WTC11 (cell line): ENCODE measurements around the gene BUD31. TPM values are rescaled to one million over a fixed set of nuclear protein-coding genes. Genes with fewer than 3 reads are reported as not detected.

Experiments used
- ARID4B ChIP-seq: sonication (generic); formaldehyde crosslinking; IDR thresholded peaks from 2 replicates; pipeline ENCODE4 v1.8.0; 2023; ENCODE audit warnings: missing genetic modification reagents, mild to moderate bottlenecking, borderline replicate concordance
- ATF1 ChIP-seq: sonication (generic); formaldehyde crosslinking; IDR thresholded peaks from 2 replicates; pipeline ENCODE4 v1.8.1; 2023; ENCODE audit warnings: mild to moderate bottlenecking, moderate library complexity, missing genetic modification reagents
- ATF6 ChIP-seq: sonication (generic); formaldehyde crosslinking; IDR thresholded peaks from 2 replicates; pipeline ENCODE4 v1.8.1; 2023; ENCODE audit warnings: mild to moderate bottlenecking, missing genetic modification reagents
- CBFB ChIP-seq: sonication (generic); formaldehyde crosslinking; IDR thresholded peaks from 2 replicates; pipeline ENCODE4 v1.8.1; 2022; ENCODE audit warnings: mild to moderate bottlenecking, low read depth, missing genetic modification reagents
- CREM ChIP-seq: sonication (generic); formaldehyde crosslinking; IDR thresholded peaks from 2 replicates; pipeline ENCODE4 v1.8.1; 2022; ENCODE audit warnings: mild to moderate bottlenecking, missing genetic modification reagents, moderate library complexity
- ELF4 ChIP-seq: sonication (generic); formaldehyde crosslinking; IDR thresholded peaks from 2 replicates; pipeline ENCODE4 v1.8.1; 2022; ENCODE audit warnings: low read depth, mild to moderate bottlenecking, moderate library complexity, missing genetic modification reagents
- EMX1 ChIP-seq: fragments of 250-450 bp; sonication (Bioruptor Pico); IDR thresholded peaks from 2 replicates; pipeline ENCODE4 v1.8.0; 2021; ENCODE audit warnings: mild to moderate bottlenecking
- FOXK1 ChIP-seq: sonication (generic); formaldehyde crosslinking; IDR thresholded peaks from 2 replicates; pipeline ENCODE4 v1.8.0; 2022; ENCODE audit warnings: mild to moderate bottlenecking, moderate library complexity, missing genetic modification reagents
- FOXP1 ChIP-seq: sonication (generic); formaldehyde crosslinking; IDR thresholded peaks from 2 replicates; pipeline ENCODE4 v1.8.0; 2022; ENCODE audit warnings: missing genetic modification reagents, mild to moderate bottlenecking, moderate library complexity, borderline replicate concordance
- GABPB1 ChIP-seq: sonication (generic); formaldehyde crosslinking; IDR thresholded peaks from 2 replicates; pipeline ENCODE4 v1.8.1; 2023; ENCODE audit warnings: mild to moderate bottlenecking, missing genetic modification reagents
- GTF2I ChIP-seq: fragments of 250-450 bp; sonication (Bioruptor Pico); conservative IDR thresholded peaks from 2 replicates; pipeline ENCODE4 v1.4.0; 2021; ENCODE audit warnings: mild to moderate bottlenecking
- IRF1 ChIP-seq: sonication (generic); formaldehyde crosslinking; IDR thresholded peaks from 2 replicates; pipeline ENCODE4 v1.8.0; 2023; ENCODE audit warnings: missing genetic modification reagents
- IRF2 ChIP-seq: sonication (generic); formaldehyde crosslinking; IDR thresholded peaks from 2 replicates; pipeline ENCODE4 v1.8.0; 2022; ENCODE audit warnings: low read depth, missing genetic modification reagents, borderline replicate concordance
- JAZF1 ChIP-seq: fragments of 250-450 bp; sonication (Bioruptor Pico); IDR thresholded peaks from 2 replicates; pipeline ENCODE4 v1.9.0; 2021; ENCODE audit warnings: moderate library complexity, mild to moderate bottlenecking, inconsistent platforms
- JUN ChIP-seq: sonication (generic); formaldehyde crosslinking; IDR thresholded peaks from 2 replicates; pipeline ENCODE4 v1.8.0; 2023; ENCODE audit warnings: mild to moderate bottlenecking, missing genetic modification reagents
- MLX ChIP-seq: sonication (generic); formaldehyde crosslinking; IDR thresholded peaks from 2 replicates; pipeline ENCODE4 v1.8.1; 2023; ENCODE audit warnings: mild to moderate bottlenecking, missing genetic modification reagents, moderate library complexity
- MXD4 ChIP-seq: fragments of 250-450 bp; sonication (Bioruptor Pico); IDR thresholded peaks from 2 replicates; pipeline ENCODE4 v1.8.0; 2021; ENCODE audit warnings: mild to moderate bottlenecking, moderate library complexity, borderline replicate concordance
- SMAD3 ChIP-seq: sonication (generic); formaldehyde crosslinking; IDR thresholded peaks from 2 replicates; pipeline ENCODE4 v1.8.0; 2022; ENCODE audit warnings: missing genetic modification reagents, mild to moderate bottlenecking, borderline replicate concordance
- STAT6 ChIP-seq: sonication (generic); formaldehyde crosslinking; conservative IDR thresholded peaks from 2 replicates; pipeline ENCODE4 v1.8.1; 2023; ENCODE audit warnings: mild to moderate bottlenecking, low read depth, missing genetic modification reagents, moderate library complexity
- TP53 ChIP-seq: sonication (generic); formaldehyde crosslinking; IDR thresholded peaks from 2 replicates; pipeline ENCODE4 v1.8.1; 2023; ENCODE audit warnings: mild to moderate bottlenecking, missing genetic modification reagents
- ZBTB43 ChIP-seq: sonication (generic); formaldehyde crosslinking; IDR thresholded peaks from 2 replicates; pipeline ENCODE4 v1.8.1; 2023; ENCODE audit warnings: mild to moderate bottlenecking, missing genetic modification reagents
- ZNF138 ChIP-seq: sonication (generic); formaldehyde crosslinking; conservative IDR thresholded peaks from 2 replicates; pipeline ENCODE4 v1.8.1; 2022; ENCODE audit warnings: mild to moderate bottlenecking, moderate library complexity, missing genetic modification reagents
- ZNF219 ChIP-seq: sonication (generic); formaldehyde crosslinking; IDR thresholded peaks from 2 replicates; pipeline ENCODE4 v1.8.0; 2023; ENCODE audit warnings: missing genetic modification reagents, mild to moderate bottlenecking, borderline replicate concordance
- ZNF232 ChIP-seq: sonication (generic); formaldehyde crosslinking; IDR thresholded peaks from 2 replicates; pipeline ENCODE4 v1.8.0; 2022; ENCODE audit warnings: mild to moderate bottlenecking, missing genetic modification reagents
- ZNF317 ChIP-seq: sonication (generic); formaldehyde crosslinking; IDR thresholded peaks from 2 replicates; pipeline ENCODE4 v1.8.1; 2023; ENCODE audit warnings: low read depth, mild to moderate bottlenecking, moderate library complexity, missing genetic modification reagents, borderline replicate concordance
- total RNA-seq: library from RNA; stranded (reverse); gene quantifications from 3 replicates; pipeline ENCODE4 v1.2.3, GENCODE V29; 2021
- TF ChIP-seq, protein P1 (sequence below): sonication (generic); formaldehyde crosslinking; IDR thresholded peaks from 2 replicates; pipeline ENCODE4 v1.8.0; 2022; ENCODE audit warnings: mild to moderate bottlenecking, missing genetic modification reagents

Gene BUD31
- total RNA-seq, 1 experiment from 2014 or later, result 98.7 TPM

DNA sequence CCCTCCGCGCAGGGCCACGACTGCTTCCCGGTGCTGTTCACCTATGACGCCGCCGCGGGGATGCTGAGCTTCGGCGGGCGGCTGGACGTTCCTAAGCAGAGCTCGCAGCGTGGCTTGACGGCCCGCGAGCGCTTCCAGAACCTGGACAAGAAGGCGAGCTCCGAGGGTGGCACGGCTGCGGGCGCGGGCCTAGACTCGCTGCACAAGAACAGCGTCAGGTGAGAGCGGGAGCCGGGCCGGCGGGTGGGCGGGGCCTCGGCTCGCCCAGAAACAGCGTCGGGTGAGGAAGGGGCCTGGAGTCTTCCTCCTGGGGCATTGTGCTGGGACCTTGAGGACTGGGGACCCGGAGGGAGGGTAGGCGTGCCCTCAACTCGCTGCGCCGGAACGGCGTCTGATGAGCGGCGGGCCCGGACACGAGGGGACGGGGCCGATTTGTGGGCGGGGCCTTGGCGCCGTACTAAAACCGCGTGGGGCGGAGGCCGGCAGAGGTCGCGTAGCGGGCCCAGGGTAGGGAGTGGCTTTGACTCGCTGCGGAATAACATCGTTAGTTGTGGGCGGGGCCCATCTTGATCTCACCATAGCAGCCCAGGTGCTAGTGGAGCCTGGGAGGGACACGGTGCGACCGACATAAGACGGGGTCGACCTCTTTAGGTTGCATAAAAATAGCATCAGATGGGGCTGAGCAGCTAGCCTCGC is 16.0 kb upstream of the BUD31 start (continued):
- TF ChIP-seq ARID4B (CRISPR knock-in tag), result 0 out of 2 replicates have a peak, but pooled peaks have one; percentile 72
- no peak for TF ChIP-seq GABPB1
- TF ChIP-seq IRF2 (CRISPR knock-in tag), result no peak
- no peak for TF ChIP-seq ZNF138
- TF ChIP-seq GTF2I (CRISPR knock-in tag), result no peak
- no peak for TF ChIP-seq FOXP1 (CRISPR knock-in tag)
- TF ChIP-seq STAT6, result no peak
- no peak for TF ChIP-seq IRF1 (CRISPR knock-in tag)
- no peak; the same call in 1 of the 2 replicates for TF ChIP-seq TP53 (CRISPR knock-in tag)
- TF ChIP-seq MXD4, result no peak
- TF ChIP-seq JAZF1 (CRISPR knock-in tag), result no peak
- TF ChIP-seq CREM (CRISPR knock-in tag), result no peak
- no peak for TF ChIP-seq MLX (CRISPR knock-in tag)
- 0 out of 2 replicates have a peak, but pooled peaks have one; percentile 52 for TF ChIP-seq ZBTB43 (CRISPR knock-in tag)
- no peak; the same call in 1 of the 2 replicates for TF ChIP-seq ZNF317
- no peak for TF ChIP-seq FOXK1 (CRISPR knock-in tag)
- TF ChIP-seq EMX1, result peak; percentile 22; the same call in 1 of the 2 replicates
- TF ChIP-seq CBFB (CRISPR knock-in tag), result no peak; the same call in none of the 2 replicates
- 0 out of 2 replicates have a peak, but pooled peaks have one; percentile 33 for TF ChIP-seq ATF1 (CRISPR knock-in tag)
- TF ChIP-seq JUN, result no peak
- no peak for TF ChIP-seq ELF4 (CRISPR knock-in tag)
- TF ChIP-seq, protein P1, sequence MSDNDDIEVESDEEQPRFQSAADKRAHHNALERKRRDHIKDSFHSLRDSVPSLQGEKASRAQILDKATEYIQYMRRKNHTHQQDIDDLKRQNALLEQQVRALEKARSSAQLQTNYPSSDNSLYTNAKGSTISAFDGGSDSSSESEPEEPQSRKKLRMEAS (CRISPR knock-in tag), result peak; percentile 75; the same call in 1 of the 2 replicates
- no peak for TF ChIP-seq ATF6 (CRISPR knock-in tag)
- TF ChIP-seq ZNF232 (CRISPR knock-in tag), result peak; percentile 69; the same call in 1 of the 2 replicates
- TF ChIP-seq SMAD3 (CRISPR knock-in tag), result peak; percentile 62; the same call in 1 of the 2 replicates
- 0 out of 2 replicates have a peak, but pooled peaks have one; percentile 69 for TF ChIP-seq ZNF219 (CRISPR knock-in tag)
